ENCODE results near the gene RBMX. TPM values are rescaled to one million over a fixed set of nuclear protein-coding genes. Genes with fewer than 3 reads are reported as not detected.

RBMX gene
- total RNA-seq, 1 donor from 2014 or later, result 445 TPM

- H3K9me3 Mint-ChIP-seq (ENCODE audit: low read depth), result peaks cover 30% of the 10 kb centered on the region
- peaks cover 30% of the 10 kb centered on the region for H3K36me3 Mint-ChIP-seq (ENCODE audit: insufficient read depth)
- H3K4me1 Mint-ChIP-seq (ENCODE audit: low read depth), result no peaks in the 10 kb centered on the region
- no peak overlapping the region for H3K4me3 Mint-ChIP-seq (ENCODE audit: low read depth)
- DNase-seq (ENCODE audit: low spot score, unreplicated experiment), result no peak
- no peaks in the 10 kb centered on the region for H3K27me3 Mint-ChIP-seq
- no peak for TF ChIP-seq CTCF (IDR thresholded peaks at IDR 0.05; ENCODE audit: unreplicated experiment)
- no peak overlapping the region for H3K27ac Mint-ChIP-seq
Observed at GRCh38 chrX:136856551-136856950, 24.0 kb downstream of the RBMX start.

- no peak for DNase-seq (ENCODE audit: low spot score, unreplicated experiment)
- no peak overlapping the region for H3K27ac Mint-ChIP-seq
- no peaks in the 10 kb centered on the region for H3K4me1 Mint-ChIP-seq (ENCODE audit: low read depth)
- peaks cover 25% of the 10 kb centered on the region for H3K9me3 Mint-ChIP-seq (ENCODE audit: low read depth)
- no peak for TF ChIP-seq CTCF (IDR thresholded peaks at IDR 0.05; ENCODE audit: unreplicated experiment)
- H3K4me3 Mint-ChIP-seq (ENCODE audit: low read depth), result no peak overlapping the region
- no peaks in the 10 kb centered on the region for H3K27me3 Mint-ChIP-seq
- H3K36me3 Mint-ChIP-seq (ENCODE audit: insufficient read depth), result peaks cover 29% of the 10 kb centered on the region
Observed at GRCh38 chrX:136856050-136856449, 24.5 kb downstream of the RBMX start.

- peaks cover 19% of the 10 kb centered on the region for H3K9me3 Mint-ChIP-seq (ENCODE audit: low read depth)
- TF ChIP-seq CTCF (IDR thresholded peaks at IDR 0.05; ENCODE audit: unreplicated experiment), result no peak
- no peak overlapping the region for H3K27ac Mint-ChIP-seq
- no peak for DNase-seq (ENCODE audit: low spot score, unreplicated experiment)
- H3K4me3 Mint-ChIP-seq (ENCODE audit: low read depth), result no peak overlapping the region
- H3K27me3 Mint-ChIP-seq, result no peaks in the 10 kb centered on the region
- no peaks in the 10 kb centered on the region for H3K4me1 Mint-ChIP-seq (ENCODE audit: low read depth)
- peaks cover 28% of the 10 kb centered on the region for H3K36me3 Mint-ChIP-seq (ENCODE audit: insufficient read depth)
Observed at GRCh38 chrX:136851526-136851925, 29.0 kb downstream of the RBMX start.

GRCh38 chrX:136850441-136851175 is 29.9 kb downstream of the RBMX start:
- H3K36me3 Mint-ChIP-seq (ENCODE audit: insufficient read depth), result peaks cover 28% of the 10 kb centered on the region
- peaks cover 22% of the 10 kb centered on the region for H3K9me3 Mint-ChIP-seq (ENCODE audit: low read depth)
- no peaks in the 10 kb centered on the region for H3K4me1 Mint-ChIP-seq (ENCODE audit: low read depth)
- no peaks in the 10 kb centered on the region for H3K27me3 Mint-ChIP-seq
- DNase-seq (ENCODE audit: low spot score, unreplicated experiment), result no peak
- H3K4me3 Mint-ChIP-seq (ENCODE audit: low read depth), result no peak overlapping the region
- TF ChIP-seq CTCF (IDR thresholded peaks at IDR 0.05; ENCODE audit: unreplicated experiment), result no peak
- H3K27ac Mint-ChIP-seq, result no peak overlapping the region

GRCh38 chrX:136849395-136849794 is 31.1 kb downstream of the RBMX start:
- Mint-ChIP-seq H3K4me1 (ENCODE audit: low read depth) (no peaks in the 10 kb centered on the region), H3K4me3 (ENCODE audit: low read depth) (no peak overlapping the region), H3K36me3 (ENCODE audit: insufficient read depth) (peaks cover 33% of the 10 kb centered on the region), H3K9me3 (ENCODE audit: low read depth) (peaks cover 22% of the 10 kb centered on the region), H3K27me3 (no peaks in the 10 kb centered on the region), H3K27ac (no peak overlapping the region)
- TF ChIP-seq CTCF (IDR thresholded peaks at IDR 0.05; ENCODE audit: unreplicated experiment), result no peak
- no peak for DNase-seq (ENCODE audit: low spot score, unreplicated experiment)
